Measurements from ENCODE around the gene KRT86. TPM values are rescaled to one million over a fixed set of nuclear protein-coding genes. Genes with fewer than 3 reads are reported as not detected.
A peak's percentile ranks its signal among the peaks of the same experiment; 100 is the strongest.

KRT86 gene
- total and polyA plus RNA-seq, 2 of the 13 experiments (the other 11 are each of a cell fraction or from before 2014, with no cell fraction given) = not detected

DNA sequence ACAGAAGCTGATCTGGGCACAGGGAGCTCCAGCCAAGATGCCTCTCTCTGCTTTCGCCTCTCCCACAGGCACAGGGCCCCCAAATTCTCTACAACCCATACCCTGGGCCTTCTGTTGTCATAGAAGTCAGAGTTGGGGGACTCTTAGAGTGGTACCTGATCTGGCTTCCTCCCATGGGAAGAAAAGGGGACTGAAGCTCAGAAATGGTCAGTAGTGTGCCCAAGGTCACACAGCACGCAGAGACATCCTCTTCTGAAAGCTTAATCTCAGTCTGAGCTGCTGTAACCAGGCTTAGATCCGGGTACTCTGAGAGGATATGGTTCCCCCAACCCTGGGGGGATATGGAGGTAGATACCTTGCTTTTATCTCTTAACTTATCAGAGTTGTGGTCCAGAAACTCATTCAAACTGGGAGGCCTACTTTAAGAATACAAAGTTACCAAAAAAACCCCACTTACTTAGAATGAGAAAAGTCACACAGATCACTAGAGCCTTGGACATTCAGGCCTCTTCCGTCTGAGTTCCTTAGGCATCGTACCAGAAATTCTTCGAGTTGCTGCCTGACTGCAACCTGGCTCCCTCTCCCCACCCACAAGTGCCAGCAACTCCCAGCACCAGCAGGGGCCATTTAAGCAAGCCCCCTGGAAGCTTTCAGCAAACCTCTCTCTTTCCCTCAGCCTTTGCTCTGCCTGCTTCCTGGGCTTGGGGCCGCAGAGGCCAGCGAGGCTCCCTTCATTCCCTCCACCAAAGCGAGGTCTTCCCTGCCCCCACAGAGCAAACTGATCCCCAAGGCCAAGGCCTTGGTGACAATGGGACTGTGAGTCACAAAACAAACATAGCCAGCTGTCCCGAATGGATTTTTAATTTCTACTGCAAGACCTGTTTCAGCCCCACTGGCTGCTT lies 27.5 kb upstream of the KRT86 start (continued):
- TF ChIP-seq ZNF468 (CRISPR knock-in tag; IDR thresholded peaks at IDR 0.05) (no peak), XRCC5 (optimal IDR thresholded peaks at IDR 0.05; ENCODE audit: low read length) (no peak), FOSL2 (CRISPR knock-in tag; IDR thresholded peaks at IDR 0.05) (peak; percentile 98), RXRB (CRISPR knock-in tag; IDR thresholded peaks at IDR 0.05; ENCODE audit: borderline replicate concordance) (peak; percentile 37; the same call in 1 of the 2 replicates), SOX5 (CRISPR knock-in tag; IDR thresholded peaks at IDR 0.05; ENCODE audit: borderline replicate concordance) (peak; percentile 89; the same call in 1 of the 2 replicates), ZNF557 (CRISPR knock-in tag; IDR thresholded peaks at IDR 0.05) (no peak), EP300 (IDR thresholded peaks at IDR 0.05; ENCODE audit: low read depth in 2 of 2, low read length in 2 of 2) (peak in 1 of 2 experiments; percentile 53; a peak in 1 of 4 replicates), EP300 (CRISPR knock-in tag; IDR thresholded peaks at IDR 0.05; ENCODE audit: borderline replicate concordance) (peak; percentile 44; the same call in 1 of the 2 replicates), KDM2A (CRISPR knock-in tag; IDR thresholded peaks at IDR 0.05; ENCODE audit: borderline replicate concordance, low read depth) (peak; percentile 55; the same call in 1 of the 2 replicates), FOXA1 (IDR thresholded peaks at IDR 0.05) (no peak), FOXA1 (CRISPR knock-in tag; IDR thresholded peaks at IDR 0.05) (peak; percentile 93), MTF1 (CRISPR knock-in tag; IDR thresholded peaks at IDR 0.05) (no peak), IRF2 (CRISPR knock-in tag; IDR thresholded peaks at IDR 0.05) (0 out of 2 replicates have a peak, but pooled peaks have one; percentile 18), PAF1 (CRISPR knock-in tag; IDR thresholded peaks at IDR 0.05) (no peak), POLR2G (IDR thresholded peaks at IDR 0.05; ENCODE audit: low read depth, low read length) (no peak)
- TF ChIP-seq, protein P1, sequence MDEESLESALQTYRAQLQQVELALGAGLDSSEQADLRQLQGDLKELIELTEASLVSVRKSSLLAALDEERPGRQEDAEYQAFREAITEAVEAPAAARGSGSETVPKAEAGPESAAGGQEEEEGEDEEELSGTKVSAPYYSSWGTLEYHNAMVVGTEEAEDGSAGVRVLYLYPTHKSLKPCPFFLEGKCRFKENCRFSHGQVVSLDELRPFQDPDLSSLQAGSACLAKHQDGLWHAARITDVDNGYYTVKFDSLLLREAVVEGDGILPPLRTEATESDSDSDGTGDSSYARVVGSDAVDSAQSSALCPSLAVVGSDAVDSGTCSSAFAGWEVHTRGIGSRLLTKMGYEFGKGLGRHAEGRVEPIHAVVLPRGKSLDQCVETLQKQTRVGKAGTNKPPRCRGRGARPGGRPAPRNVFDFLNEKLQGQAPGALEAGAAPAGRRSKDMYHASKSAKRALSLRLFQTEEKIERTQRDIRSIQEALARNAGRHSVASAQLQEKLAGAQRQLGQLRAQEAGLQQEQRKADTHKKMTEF (CRISPR knock-in tag; IDR thresholded peaks at IDR 0.05) = no peak
- TF ChIP-seq, protein P2, sequence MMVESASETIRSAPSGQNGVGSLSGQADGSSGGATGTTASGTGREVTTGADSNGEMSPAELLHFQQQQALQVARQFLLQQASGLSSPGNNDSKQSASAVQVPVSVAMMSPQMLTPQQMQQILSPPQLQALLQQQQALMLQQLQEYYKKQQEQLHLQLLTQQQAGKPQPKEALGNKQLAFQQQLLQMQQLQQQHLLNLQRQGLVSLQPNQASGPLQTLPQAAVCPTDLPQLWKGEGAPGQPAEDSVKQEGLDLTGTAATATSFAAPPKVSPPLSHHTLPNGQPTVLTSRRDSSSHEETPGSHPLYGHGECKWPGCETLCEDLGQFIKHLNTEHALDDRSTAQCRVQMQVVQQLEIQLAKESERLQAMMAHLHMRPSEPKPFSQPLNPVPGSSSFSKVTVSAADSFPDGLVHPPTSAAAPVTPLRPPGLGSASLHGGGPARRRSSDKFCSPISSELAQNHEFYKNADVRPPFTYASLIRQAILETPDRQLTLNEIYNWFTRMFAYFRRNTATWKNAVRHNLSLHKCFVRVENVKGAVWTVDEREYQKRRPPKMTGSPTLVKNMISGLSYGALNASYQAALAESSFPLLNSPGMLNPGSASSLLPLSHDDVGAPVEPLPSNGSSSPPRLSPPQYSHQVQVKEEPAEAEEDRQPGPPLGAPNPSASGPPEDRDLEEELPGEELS (CRISPR knock-in tag; IDR thresholded peaks at IDR 0.05) = peak; percentile 33; the same call in 1 of the 2 replicates
- TF ChIP-seq, protein P3, sequence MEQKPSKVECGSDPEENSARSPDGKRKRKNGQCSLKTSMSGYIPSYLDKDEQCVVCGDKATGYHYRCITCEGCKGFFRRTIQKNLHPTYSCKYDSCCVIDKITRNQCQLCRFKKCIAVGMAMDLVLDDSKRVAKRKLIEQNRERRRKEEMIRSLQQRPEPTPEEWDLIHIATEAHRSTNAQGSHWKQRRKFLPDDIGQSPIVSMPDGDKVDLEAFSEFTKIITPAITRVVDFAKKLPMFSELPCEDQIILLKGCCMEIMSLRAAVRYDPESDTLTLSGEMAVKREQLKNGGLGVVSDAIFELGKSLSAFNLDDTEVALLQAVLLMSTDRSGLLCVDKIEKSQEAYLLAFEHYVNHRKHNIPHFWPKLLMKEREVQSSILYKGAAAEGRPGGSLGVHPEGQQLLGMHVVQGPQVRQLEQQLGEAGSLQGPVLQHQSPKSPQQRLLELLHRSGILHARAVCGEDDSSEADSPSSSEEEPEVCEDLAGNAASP (CRISPR knock-in tag; IDR thresholded peaks at IDR 0.05; ENCODE audit: borderline replicate concordance) = no peak; the same call in 1 of the 2 replicates
- TF ChIP-seq, protein P4, sequence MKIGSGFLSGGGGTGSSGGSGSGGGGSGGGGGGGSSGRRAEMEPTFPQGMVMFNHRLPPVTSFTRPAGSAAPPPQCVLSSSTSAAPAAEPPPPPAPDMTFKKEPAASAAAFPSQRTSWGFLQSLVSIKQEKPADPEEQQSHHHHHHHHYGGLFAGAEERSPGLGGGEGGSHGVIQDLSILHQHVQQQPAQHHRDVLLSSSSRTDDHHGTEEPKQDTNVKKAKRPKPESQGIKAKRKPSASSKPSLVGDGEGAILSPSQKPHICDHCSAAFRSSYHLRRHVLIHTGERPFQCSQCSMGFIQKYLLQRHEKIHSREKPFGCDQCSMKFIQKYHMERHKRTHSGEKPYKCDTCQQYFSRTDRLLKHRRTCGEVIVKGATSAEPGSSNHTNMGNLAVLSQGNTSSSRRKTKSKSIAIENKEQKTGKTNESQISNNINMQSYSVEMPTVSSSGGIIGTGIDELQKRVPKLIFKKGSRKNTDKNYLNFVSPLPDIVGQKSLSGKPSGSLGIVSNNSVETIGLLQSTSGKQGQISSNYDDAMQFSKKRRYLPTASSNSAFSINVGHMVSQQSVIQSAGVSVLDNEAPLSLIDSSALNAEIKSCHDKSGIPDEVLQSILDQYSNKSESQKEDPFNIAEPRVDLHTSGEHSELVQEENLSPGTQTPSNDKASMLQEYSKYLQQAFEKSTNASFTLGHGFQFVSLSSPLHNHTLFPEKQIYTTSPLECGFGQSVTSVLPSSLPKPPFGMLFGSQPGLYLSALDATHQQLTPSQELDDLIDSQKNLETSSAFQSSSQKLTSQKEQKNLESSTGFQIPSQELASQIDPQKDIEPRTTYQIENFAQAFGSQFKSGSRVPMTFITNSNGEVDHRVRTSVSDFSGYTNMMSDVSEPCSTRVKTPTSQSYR (CRISPR knock-in tag; IDR thresholded peaks at IDR 0.05; ENCODE audit: borderline replicate concordance) = peak; percentile 94
- TF ChIP-seq, protein P5, sequence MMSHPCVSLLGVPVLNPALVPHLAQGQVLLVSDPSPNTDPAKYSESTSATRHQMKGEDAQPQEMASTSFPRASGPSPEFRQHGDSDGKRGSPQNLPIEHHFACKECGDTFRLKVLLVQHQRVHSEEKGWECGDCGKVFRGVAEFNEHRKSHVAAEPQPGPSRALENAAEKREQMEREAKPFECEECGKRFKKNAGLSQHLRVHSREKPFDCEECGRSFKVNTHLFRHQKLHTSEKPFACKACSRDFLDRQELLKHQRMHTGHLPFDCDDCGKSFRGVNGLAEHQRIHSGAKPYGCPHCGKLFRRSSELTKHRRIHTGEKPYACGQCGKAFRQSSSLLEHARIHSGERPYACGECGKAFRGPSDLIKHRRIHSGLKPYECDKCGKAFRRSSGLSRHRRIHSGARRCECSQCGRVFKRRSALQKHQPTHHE (CRISPR knock-in tag; IDR thresholded peaks at IDR 0.05; ENCODE audit: borderline replicate concordance) = no peak

Measured in HepG2 (cell line).